Glutamatergic neuron (in vitro differentiated cells): Measurements from ENCODE around the gene PPP1R3C. TPM values are rescaled to one million over a fixed set of nuclear protein-coding genes. Genes with fewer than 3 reads are reported as not detected.
A peak's percentile ranks its signal among the peaks of the same experiment; 100 is the strongest.

ENCODE experiments used
- DNase-seq: peaks from one replicate; pipeline ENCODE4 v3.0.0; 2022
- H3K27ac Mint-ChIP-seq: one replicate; pipeline ENCODE4 v1.8.0; 2020; ENCODE audit warnings: mild to moderate bottlenecking, mixed read lengths, inconsistent platforms; ENCODE audit not compliant: unreplicated experiment
- H3K27me3 Mint-ChIP-seq: one replicate; pipeline ENCODE4 v1.8.0; 2020; ENCODE audit warnings: mild to moderate bottlenecking, moderate library complexity, mixed read lengths, inconsistent platforms; ENCODE audit not compliant: unreplicated experiment
- H3K36me3 Mint-ChIP-seq: one replicate; pipeline ENCODE4 v1.8.0; 2020; ENCODE audit warnings: mild to moderate bottlenecking, mixed read lengths, inconsistent platforms; ENCODE audit not compliant: unreplicated experiment
- H3K4me1 Mint-ChIP-seq: one replicate; pipeline ENCODE4 v1.8.0; 2020; ENCODE audit warnings: mild to moderate bottlenecking, low read depth, mixed read lengths, inconsistent platforms; ENCODE audit not compliant: unreplicated experiment
- H3K4me3 Mint-ChIP-seq: one replicate; pipeline ENCODE4 v1.8.0; 2020; ENCODE audit warnings: mild to moderate bottlenecking, mixed read lengths, inconsistent platforms; ENCODE audit not compliant: unreplicated experiment
- H3K9me3 Mint-ChIP-seq: one replicate; pipeline ENCODE4 v1.8.0; 2020; ENCODE audit warnings: mild to moderate bottlenecking, moderate library complexity, mixed read lengths, inconsistent platforms; ENCODE audit not compliant: unreplicated experiment
- total RNA-seq: library from RNA; stranded (reverse); fragmentation: NEBNext Ultra II Directional; extraction: Animal tissue kit (Norgen Biotek cat#: 25700); gene quantifications from one replicate; pipeline ENCODE4 v1.2.1, GENCODE V29; 2021; ENCODE audit not compliant: unreplicated experiment
- TF ChIP-seq, protein P1 (sequence below): fragments of 200-600 bp; sonication (generic); IDR thresholded peaks from one replicate; pipeline ENCODE4 v1.5.0; 2021; ENCODE audit not compliant: partially characterized antibody, unreplicated experiment

PPP1R3C gene
- total RNA-seq, 1 donor from 2014 or later: 19.4 TPM

GRCh38 chr10:91589658-91590035 is 43.2 kb downstream of the PPP1R3C start:
- Mint-ChIP-seq H3K27me3 (peaks cover 10% of the 10 kb centered on the region), H3K9me3 (peaks cover 20% of the 10 kb centered on the region), H3K4me1 (peaks cover 56% of the 10 kb centered on the region)

GRCh38 chr10:91589015-91589657 is 43.7 kb downstream of the PPP1R3C start:
- H3K36me3 Mint-ChIP-seq: no peaks in the 10 kb centered on the region

More at GRCh38 chr10:91589658-91590035, 43.2 kb downstream of the PPP1R3C start:
- H3K4me3 Mint-ChIP-seq: no peak overlapping the region
- no peak for DNase-seq
- TF ChIP-seq, protein P1, sequence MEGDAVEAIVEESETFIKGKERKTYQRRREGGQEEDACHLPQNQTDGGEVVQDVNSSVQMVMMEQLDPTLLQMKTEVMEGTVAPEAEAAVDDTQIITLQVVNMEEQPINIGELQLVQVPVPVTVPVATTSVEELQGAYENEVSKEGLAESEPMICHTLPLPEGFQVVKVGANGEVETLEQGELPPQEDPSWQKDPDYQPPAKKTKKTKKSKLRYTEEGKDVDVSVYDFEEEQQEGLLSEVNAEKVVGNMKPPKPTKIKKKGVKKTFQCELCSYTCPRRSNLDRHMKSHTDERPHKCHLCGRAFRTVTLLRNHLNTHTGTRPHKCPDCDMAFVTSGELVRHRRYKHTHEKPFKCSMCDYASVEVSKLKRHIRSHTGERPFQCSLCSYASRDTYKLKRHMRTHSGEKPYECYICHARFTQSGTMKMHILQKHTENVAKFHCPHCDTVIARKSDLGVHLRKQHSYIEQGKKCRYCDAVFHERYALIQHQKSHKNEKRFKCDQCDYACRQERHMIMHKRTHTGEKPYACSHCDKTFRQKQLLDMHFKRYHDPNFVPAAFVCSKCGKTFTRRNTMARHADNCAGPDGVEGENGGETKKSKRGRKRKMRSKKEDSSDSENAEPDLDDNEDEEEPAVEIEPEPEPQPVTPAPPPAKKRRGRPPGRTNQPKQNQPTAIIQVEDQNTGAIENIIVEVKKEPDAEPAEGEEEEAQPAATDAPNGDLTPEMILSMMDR: no peak
- no peaks in the 10 kb centered on the region for H3K36me3 Mint-ChIP-seq
- peak overlapping the region; percentile 100 for H3K27ac Mint-ChIP-seq

GRCh38 chr10:91587710-91588638 is 44.9 kb downstream of the PPP1R3C start:
- Mint-ChIP-seq H3K27me3 (peaks cover 9% of the 10 kb centered on the region), H3K36me3 (no peaks in the 10 kb centered on the region), H3K4me1 (peaks cover 41% of the 10 kb centered on the region), H3K9me3 (peaks cover 20% of the 10 kb centered on the region), H3K27ac (peak overlapping the region; percentile 9), H3K4me3 (no peak overlapping the region)
- no peak for DNase-seq
- TF ChIP-seq, protein P1: no peak

More at GRCh38 chr10:91589015-91589657, 43.7 kb downstream of the PPP1R3C start:
- Mint-ChIP-seq H3K9me3 (peaks cover 20% of the 10 kb centered on the region), H3K27me3 (peaks cover 10% of the 10 kb centered on the region), H3K4me1 (peaks cover 51% of the 10 kb centered on the region), H3K27ac (peak overlapping the region; percentile 76), H3K4me3 (peak overlapping the region; percentile 23)
- TF ChIP-seq, protein P1: no peak
- DNase-seq: no peak

DNA sequence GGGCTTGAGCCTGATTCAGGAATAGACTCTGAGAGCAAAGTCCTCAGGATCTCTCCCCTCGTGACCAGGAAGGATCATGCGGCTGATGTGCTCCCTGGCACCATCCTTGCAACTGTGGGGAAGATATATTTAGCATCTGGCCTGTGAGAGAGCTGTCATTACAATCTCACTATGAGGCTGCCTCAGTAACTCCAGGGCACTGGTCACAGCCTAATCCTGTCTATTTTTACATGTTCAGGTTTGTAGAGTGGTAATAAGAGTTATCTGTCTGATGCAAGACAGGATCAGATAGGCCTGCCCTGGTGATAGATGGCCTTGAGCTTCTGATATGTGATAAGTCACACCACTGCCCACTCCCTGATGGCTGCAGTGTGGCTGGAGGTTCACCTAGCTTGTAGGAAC is 50.7 kb downstream of the PPP1R3C start:
- Mint-ChIP-seq H3K27ac (no peak overlapping the region), H3K4me3 (no peak overlapping the region), H3K36me3 (no peaks in the 10 kb centered on the region), H3K4me1 (no peaks in the 10 kb centered on the region), H3K27me3 (peaks cover 2% of the 10 kb centered on the region), H3K9me3 (no peaks in the 10 kb centered on the region)
- TF ChIP-seq, protein P1: no peak
- DNase-seq: no peak
